Superior temporal gyrus (tissue), 1 donor: ENCODE data around the gene DGKE.

ENCODE experiments used
- DNase-seq: peaks from one replicate; pipeline ENCODE4 v3.0.0-alpha.2; 2016; ENCODE audit errors: extremely low spot score

Gene DGKE

DNA sequence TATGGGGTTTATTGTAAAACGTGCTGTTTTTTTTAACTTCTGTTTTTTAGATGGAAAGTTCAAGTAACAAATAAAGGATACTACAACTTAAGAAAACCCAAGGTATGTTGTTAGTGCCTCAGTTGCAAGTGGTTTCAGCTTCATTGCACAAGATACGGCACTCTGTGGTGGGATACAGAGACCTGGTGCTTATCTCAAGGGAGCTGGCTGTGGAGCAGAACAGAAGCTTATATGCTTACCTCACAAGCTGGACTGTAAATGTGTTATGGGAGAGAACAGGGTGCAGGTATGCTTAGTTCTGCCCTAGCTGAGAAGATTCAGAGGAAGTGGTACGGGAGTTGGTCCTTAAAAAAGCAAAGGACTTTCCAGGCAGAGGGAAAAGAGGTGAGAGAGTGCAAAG, 15.2 kb downstream of the DGKE start:
- no peak for DNase-seq

DNA sequence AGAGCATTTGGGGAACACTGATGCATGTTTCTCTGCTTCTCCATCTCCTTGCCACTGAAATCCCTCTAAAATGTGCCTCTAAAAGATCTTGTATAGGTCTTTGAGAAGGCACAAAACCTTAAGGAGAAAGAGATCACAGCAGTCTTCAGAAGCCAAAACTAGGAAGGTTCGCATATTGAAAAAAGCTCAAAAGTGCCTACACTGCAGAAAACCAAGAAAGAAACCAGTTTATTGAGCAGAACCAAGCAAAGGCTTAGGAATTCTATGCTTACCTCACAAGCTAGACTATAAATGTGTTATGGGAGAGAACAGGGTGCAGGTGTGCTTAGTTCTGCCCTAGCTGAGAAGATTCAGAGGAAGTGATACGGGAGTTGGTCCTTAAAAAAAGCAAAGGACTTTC, 16.6 kb downstream of the DGKE start:
- DNase-seq = no peak

DNA sequence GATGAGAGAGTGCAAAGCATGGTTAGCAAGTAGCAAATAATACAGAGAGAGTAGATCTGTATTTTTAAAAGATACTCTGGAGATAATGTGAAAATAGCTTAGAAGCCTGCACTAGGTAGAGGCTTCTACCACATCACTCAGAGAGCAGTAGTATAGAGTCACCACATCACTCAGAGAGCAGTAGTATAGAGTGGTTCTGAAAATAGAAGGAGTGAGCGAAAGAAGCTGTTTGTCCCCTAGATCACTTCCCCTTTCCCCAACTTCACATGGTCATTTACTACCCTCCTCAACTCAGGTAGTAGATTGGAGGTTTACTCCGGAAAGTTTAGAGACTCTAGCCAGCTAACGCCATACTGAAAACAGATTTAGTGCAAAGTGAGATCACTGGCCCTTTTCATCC, 17.1 kb downstream of the DGKE start:
- no peak for DNase-seq

DNA sequence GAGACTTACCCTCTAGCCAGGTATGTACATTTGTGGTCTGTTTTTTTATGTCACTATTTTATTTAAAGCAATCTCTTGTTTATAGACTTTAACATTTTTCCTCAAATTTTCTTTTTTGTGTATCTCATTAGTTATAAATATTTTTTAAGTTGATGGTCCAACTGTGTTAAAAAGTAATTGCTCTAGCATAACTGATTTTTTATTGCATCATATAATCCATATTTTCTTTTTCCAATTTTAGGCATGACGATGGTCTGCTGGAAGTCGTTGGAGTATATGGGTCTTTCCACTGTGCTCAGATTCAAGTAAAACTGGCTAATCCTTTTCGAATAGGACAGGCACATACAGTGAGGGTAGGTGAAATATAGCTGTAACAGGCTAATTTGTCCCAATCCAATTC, 27.9 kb downstream of the DGKE start:
- DNase-seq = no peak

DNA sequence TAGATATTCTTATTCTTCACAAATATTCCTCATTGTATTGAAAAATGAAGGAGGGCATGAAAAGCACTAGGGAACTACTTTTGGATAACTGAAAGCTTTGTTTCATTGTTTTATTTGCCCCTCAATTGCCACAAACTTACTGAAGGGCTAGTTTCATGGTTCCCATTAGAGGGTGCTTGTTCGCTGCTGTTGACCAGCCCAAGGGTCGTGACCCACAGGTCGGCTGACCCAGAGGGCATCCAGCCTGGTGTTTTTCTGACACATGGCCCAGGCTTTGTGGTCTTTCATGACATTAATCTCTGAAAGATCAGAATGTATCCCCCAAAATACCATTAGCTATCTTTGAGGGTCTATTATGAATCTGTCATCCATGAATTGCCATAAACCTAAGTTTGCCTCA, 30.0 kb downstream of the DGKE start:
- no peak for DNase-seq

DNA sequence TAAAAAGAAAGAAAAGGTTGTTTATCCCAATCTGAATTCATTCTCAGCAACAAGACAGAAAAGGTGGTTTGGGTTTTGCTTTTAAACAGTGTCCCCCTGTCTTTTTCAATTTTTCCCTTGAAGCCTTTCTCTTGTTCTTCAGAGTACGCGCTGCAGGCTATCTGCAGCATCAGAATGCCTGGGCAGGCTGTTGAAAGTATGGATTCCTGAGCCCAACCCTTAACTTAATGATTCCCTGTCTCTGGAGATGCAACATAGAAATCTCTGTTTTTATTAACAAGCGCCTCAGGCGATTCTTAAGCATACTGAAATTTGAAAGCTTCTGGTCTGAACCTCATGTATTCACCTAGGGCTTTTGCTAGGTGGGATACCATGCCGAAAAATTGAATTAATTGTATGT, 32.1 kb downstream of the DGKE start:
- DNase-seq = no peak

DNA sequence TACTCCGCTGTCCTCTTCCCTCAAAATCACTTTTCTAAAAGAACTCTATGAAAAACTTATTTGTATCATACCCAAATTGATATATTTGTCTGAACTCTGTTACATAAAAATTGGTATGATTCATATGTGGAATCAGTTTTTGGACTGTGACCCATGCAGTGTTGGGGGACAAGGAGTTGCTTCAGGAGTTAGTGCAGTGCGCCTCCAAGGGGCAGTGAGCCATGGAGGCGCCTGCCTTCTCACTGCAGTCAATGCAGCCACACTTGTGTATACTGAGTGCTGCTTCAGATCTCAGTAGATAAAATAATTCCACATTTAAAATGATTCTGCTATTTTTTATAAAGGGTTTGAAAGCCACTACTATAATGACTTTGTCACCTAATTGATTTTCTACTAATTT, 32.5 kb downstream of the DGKE start:
- no peak for DNase-seq

DNA sequence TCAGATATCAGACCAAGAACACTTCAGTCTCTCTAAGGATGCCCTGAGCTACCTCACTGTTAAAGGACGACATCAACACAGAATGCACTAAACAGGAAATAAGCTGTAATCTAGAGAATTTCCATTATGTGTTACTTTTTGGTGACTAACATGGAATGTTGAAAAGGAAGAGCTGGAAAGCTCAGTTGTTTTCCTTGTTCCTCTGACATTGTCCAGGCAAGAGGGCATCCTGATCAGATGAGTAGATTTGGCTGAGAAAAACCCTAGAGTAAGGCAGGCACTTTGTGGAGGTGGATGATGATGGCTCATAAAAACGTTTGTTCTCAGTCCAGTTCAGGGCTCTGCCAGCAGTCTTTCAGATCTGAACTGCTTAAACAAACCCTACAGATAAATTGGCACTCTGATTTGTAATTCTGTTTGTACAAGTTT, 34.0 kb downstream of the DGKE start:
- no peak for DNase-seq

DNA sequence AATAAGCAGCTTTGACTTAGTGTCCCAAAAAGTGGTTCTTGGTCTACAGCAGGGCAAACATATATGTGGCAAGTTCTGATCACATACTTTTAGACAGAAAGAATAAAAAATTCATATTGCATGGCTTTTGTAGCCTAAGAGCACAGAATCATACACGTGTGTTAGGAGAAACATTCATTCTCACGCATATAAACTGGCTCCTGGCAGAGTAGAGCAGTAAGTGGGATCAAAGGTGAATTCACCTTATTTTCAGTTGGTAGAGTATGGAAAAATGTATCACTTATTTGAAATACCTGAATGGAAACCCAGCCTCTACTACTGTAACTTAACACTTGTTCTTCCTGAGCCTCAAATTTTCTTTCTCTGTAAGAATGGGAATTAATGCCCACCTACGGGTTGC, 34.8 kb downstream of the DGKE start:
- no peak for DNase-seq

DNA sequence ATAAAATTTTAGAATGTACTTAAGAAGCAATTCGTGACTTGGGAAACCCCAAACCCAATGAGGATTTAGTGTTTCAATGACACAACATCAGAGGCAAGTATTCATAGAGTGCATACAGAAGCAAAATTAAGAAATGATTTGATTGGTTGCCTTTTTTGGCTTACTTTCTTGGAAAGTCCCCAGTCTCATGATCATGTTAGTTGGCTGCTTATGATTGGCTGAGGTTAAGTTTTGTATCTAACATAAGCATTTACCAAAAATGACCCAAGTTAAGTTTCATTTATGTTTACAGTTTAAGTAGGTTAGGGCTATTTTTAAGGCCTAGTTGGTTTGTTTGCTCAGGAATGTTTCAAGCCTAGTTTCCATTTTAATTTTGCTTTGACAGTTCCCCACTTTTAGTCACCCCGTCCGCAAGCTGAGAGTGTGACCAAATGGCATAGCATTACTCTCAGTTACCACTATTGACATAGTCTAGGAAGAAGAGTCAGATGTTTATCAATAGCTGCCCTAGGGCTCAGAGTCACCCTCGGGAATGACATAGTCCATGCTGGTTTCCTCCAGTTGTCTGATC, 36.2 kb downstream of the DGKE start:
- DNase-seq = no peak

DNA sequence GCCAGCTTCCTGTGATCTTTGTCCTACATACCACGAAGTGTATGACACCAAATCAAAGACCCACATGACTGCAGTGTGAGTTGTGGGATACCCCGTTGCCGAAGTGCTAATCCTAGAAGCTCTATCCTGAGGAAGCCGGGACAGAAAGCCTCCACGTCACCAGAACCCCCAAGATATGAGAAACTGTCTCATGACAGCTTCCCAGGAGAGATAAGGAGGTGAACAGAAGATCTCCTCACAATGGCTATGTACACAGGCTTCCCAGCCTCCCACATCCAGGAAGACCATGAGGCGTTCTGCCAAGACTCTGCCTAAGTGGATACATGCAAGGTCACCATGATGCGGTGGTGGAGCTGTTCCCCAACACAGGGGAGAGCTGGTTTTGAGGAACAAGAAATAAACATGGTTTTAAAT, 42.8 kb downstream of the DGKE start:
- no peak for DNase-seq

DNA sequence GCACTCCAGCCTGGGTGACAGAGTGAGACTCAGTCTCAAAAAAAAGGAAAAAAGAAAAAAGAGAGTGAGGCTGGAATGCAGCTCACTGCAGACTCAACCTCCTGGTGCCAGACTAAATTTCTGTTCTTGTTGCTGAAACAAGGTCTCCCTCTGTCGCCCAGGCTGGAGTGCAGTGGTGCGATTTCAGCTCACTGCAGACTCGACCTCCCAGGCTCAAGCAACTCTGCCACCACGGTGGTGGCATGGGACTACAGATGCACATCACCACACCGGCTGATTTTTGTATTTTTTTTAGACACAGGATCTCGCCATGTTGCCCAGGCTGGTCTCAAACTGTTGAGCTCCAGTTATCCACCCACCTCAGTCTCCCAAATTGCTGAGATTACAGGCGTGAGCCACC, 45.3 kb downstream of the DGKE start:
- DNase-seq = no peak

DNA sequence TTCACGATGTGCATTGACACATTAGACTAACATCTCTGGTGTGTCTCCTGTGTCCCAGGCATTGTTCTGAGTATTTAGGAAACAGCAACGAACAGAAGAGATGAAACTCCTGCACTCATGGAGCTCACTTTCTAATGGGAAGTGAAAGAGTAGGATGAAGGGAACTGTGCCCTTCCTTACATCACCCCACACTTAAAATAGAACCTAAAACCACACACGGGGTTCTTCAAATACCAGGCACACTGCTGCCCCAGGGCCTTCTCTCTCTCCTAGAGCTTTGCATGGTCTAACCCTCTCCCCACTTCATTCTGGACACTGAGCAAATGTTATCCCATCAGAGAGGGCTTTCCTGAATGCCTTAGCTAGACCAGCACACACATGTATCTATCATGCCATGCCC, 46.2 kb downstream of the DGKE start:
- DNase-seq = no peak

DNA sequence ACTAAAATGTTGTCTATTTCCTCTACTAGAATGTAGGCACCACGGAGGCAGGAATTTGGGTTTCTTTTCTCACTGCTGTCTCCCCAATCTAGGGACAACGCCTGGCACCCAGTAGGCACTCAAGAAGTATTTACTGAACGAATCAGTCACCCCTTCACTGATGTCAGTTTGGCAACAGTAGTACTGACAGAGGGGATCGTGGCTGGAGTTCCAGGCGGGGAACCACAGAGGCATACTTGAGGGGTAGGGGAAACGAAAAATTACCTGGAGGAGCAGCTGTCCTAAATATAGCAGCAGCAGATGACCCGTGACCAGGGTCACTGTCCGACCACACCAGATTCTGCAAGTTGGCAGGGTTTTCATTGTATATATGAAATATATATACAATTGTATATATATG, 46.6 kb downstream of the DGKE start:
- no peak for DNase-seq

DNA sequence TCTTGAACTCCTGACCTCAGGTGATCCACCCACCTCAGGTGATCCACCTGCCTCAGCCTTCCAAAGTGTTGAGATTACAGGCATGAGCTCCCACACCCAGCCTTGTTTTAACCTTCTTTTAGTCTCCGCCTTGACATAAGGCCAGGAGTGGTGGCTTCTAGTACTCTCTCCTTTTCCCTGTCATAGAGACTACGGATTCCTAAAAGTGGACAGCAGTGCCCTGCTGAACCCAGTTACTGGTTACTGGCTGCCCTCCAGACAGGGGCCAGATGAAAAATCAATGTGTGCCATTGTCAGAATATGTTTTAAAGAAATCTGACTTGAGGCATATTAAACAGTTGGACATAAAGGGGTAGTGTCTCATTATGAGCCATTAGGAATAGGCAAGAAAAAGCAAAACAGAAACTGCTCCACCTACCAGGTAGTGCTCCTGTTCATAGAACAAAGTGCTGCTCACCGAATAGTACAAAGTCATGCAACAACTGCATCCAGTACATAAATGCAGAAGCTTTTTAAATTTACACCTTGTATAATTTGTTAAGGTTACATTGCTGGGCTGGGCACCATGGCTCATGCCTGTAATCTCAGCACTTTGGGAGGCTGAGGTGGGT, 47.8 kb downstream of the DGKE start:
- DNase-seq = no peak

DNA sequence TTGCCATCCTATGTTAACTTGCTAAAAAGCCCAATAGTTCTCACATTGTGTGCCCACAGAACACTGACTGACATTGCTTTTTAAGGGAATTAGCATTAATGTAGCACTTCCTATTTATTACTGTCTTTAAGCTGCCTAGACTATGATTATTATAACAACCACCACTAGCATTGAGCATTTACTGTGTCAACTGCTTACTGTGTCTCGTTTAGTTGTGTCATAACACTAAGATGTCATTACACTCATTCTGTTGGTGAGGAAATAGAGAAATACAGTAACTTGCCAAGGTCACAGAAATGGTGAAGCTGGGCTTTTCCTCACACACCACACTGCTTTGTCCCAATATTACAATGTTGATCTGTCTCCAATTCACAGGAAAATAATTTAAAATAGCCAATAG, 49.7 kb downstream of the DGKE start:
- DNase-seq = no peak

DNA sequence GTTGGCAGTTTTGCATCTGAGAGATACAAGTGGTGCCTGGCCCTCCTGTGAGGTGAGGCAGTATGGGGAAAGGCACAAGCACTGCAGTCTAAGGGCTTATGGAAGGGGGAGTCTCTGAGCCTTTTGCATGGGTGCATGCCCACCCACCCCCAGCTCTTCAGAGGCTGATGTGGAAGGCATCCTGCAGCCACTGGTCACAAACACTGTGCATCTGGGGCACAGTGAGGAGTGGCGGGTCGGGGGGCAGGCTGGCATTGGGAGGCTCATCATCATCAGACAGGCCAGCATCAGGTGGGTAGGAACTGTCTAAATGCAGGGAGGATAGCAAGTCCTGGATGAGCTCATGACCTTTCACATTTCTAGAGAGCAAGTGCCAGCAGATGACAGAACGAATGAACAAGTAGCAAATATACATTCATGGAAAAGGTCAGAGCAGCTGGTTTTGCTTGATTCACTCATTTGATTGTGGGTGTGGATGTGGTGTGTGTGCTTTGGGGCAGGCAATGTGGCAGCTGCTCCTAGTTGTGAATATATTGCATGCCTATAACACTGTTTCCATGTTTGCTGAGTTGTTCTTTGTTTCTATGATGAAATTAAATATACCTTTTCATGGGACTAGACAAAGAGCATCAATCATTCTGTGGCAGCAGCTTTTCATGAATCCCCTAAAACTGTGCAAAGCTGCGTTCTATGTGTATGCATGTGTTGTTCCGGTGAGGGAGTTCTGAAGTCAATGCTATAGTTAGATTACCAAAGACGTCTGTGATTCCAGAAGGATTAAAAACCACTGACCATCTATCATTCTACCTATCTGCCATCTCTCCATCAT, 50.7 kb downstream of the DGKE start:
- no peak for DNase-seq

DNA sequence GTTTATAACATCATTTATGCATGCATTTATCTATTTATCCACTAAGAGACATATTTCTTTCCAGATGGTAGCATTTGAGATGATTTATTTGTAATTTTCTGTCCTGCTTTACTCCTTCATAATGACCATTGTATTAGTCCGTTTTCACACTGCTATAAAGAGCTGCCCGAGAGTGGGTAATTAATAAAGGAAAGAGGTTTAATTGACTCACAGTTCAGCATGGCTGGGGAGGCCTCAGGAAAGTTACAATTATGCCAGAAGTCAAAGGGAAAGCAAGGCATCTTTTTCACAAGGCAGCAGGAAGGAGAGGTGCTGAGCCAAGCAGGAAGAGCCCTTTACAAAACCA, 51.3 kb downstream of the DGKE start:
- no peak for DNase-seq

DNA sequence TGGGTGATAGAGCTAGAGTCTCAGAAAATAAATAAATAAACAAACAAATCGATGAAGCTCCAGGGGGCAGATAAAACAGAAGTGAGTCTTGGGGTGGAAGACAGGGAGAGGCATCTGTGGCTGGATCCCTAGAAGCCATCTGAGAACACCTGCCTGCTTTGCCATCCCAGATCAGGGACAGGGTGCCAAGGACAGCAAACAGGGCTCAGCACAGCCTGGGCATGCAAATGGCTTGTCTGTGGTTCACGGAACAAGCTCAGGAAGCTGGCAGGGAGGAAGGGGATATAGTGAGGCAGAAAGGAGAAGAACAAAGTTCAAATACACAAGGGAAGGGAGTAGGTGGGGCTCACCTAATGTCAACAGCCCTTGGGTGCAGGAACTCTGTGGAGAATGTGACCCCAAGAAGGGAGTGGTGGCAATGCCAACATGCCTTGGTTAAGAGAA, 52.4 kb downstream of the DGKE start:
- DNase-seq = no peak

DNA sequence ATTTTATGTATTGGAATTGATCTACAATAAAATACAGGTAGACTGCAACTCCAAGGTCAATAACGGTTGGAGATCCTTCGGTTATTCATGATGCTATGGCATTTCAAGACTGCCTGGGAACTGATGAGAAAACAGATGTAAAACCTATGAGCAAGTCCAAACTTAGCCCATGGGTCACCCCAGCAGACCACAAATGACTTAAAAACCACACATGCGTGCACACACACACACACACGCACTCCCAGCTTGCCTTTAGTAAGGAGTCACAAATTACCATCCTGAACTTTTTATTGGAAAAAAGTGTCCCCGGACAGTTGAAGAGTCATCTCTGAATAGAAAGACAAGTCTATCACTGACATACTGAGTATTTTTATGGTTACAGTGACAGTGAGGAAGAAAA, 53.2 kb downstream of the DGKE start:
- DNase-seq = no peak

DNA sequence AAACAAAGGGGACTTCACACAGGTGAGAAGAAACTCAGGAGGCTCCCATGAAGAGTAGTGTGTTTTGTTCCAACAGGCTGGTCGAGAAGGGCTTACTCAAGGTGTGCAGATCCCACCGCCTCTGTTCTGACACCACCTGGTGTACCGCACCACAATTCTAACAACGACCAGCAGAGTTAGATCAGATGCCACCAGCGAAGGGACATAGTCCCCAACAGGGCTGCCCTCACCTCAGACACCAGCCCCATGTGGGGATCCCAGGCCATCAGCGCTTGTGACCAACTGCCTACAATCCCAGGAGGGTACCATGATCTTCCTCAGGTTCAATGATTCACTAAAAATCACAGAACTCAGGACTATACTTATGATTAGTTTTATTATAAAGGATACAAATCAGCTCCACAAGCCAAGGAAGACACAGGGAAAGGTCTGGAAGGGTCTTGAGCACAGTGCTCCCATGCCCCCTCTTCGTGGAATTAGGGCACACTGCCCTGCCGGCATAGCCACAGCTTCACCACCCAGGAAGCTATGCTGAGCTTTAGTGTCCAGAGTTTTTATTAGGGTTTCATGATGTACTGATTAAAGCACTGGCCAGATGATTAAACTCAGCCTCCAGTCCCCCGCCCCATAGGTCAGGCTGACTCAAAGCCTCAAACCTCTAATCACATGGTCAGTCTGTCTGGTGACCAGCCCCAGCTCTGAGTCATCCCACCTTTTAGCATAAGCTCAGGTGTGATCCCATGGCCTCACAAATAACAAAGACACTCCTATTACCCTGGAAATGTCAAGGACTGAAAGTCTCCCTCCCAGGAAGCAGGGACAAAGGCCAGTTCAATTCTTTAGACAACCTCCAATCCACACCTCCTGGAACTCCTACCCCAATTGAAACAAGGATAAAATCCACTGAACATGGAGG, 53.9 kb downstream of the DGKE start:
- no peak for DNase-seq

DNA sequence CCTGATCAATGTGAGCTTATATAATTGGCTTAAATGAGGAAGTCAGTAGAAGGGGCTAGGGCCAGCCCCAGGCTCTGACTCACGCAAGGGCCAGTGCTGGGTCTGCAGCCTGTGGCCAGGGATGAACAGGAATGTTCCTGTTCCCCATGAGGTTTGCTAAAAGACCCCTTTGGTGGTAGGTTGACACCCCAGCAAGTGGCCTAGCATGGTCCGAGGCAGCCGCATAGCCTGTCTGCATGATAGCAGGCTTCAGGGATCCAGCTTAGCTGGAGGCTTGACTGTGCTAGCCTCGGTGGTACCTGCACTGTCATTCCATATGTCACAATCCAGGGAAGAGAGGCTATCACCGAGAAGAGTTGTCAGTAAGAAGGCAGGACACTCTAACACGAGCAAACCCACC, 56.4 kb downstream of the DGKE start:
- no peak for DNase-seq
